ENCODE results near the gene SNX20. TPM values are rescaled to one million over a fixed set of nuclear protein-coding genes. Genes with fewer than 3 reads are reported as not detected.

Gene SNX20
- total and polyA plus RNA-seq, 2 experiments from 2014 or later, result not detected

GRCh38 chr16:50709061-50709684, 28.1 kb upstream of the SNX20 start:
- Mint-ChIP-seq H3K27ac (no peak overlapping the region), H3K4me1 (peaks cover 3% of the 10 kb centered on the region; the same call in 2 of the 3 replicates), H3K27me3 (ENCODE audit: insufficient read depth, low read depth, poor library complexity) (peaks cover 8% of the 10 kb centered on the region), H3K9me3 (peaks cover 15% of the 10 kb centered on the region), H3K4me3 (no peak overlapping the region), H3K36me3 (ENCODE audit: low read depth) (peaks cover 7% of the 10 kb centered on the region)
- H3K9me2 ChIP-seq (ENCODE audit: insufficient read depth), result no peaks in the 10 kb centered on the region
- no peaks in the 10 kb centered on the region for H3K4me1 ChIP-seq (ENCODE audit: insufficient read depth)
- H3K27me3 ChIP-seq (ENCODE audit: insufficient read depth), result no peaks in the 10 kb centered on the region
- H3K79me2 ChIP-seq (replicated peaks; ENCODE audit: insufficient read depth), result no peaks in the 10 kb centered on the region
- no peaks in the 10 kb centered on the region for H4K20me1 ChIP-seq (replicated peaks; ENCODE audit: insufficient read depth)
- no peak overlapping the region for H3K27ac ChIP-seq (ENCODE audit: low read depth)
- 0 out of 2 replicates have a peak, but pooled peaks cover 6% of the 10 kb centered on the region for H3K36me3 ChIP-seq (ENCODE audit: insufficient read depth)
- H3K4me2 ChIP-seq, result no peak overlapping the region
- ATAC-seq, result no peak
- H3F3A ChIP-seq (replicated peaks; ENCODE audit: low read depth), result no peaks in the 10 kb centered on the region
- no peak for TF ChIP-seq JUNB (IDR thresholded peaks at IDR 0.05; ENCODE audit: unreplicated experiment)
- TF ChIP-seq, protein P1, sequence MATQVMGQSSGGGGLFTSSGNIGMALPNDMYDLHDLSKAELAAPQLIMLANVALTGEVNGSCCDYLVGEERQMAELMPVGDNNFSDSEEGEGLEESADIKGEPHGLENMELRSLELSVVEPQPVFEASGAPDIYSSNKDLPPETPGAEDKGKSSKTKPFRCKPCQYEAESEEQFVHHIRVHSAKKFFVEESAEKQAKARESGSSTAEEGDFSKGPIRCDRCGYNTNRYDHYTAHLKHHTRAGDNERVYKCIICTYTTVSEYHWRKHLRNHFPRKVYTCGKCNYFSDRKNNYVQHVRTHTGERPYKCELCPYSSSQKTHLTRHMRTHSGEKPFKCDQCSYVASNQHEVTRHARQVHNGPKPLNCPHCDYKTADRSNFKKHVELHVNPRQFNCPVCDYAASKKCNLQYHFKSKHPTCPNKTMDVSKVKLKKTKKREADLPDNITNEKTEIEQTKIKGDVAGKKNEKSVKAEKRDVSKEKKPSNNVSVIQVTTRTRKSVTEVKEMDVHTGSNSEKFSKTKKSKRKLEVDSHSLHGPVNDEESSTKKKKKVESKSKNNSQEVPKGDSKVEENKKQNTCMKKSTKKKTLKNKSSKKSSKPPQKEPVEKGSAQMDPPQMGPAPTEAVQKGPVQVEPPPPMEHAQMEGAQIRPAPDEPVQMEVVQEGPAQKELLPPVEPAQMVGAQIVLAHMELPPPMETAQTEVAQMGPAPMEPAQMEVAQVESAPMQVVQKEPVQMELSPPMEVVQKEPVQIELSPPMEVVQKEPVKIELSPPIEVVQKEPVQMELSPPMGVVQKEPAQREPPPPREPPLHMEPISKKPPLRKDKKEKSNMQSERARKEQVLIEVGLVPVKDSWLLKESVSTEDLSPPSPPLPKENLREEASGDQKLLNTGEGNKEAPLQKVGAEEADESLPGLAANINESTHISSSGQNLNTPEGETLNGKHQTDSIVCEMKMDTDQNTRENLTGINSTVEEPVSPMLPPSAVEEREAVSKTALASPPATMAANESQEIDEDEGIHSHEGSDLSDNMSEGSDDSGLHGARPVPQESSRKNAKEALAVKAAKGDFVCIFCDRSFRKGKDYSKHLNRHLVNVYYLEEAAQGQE (IDR thresholded peaks at IDR 0.05; ENCODE audit: unreplicated experiment), result no peak
- TF ChIP-seq, protein P2, sequence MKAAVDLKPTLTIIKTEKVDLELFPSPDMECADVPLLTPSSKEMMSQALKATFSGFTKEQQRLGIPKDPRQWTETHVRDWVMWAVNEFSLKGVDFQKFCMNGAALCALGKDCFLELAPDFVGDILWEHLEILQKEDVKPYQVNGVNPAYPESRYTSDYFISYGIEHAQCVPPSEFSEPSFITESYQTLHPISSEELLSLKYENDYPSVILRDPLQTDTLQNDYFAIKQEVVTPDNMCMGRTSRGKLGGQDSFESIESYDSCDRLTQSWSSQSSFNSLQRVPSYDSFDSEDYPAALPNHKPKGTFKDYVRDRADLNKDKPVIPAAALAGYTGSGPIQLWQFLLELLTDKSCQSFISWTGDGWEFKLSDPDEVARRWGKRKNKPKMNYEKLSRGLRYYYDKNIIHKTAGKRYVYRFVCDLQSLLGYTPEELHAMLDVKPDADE (IDR thresholded peaks at IDR 0.05), result no peak
- TF ChIP-seq, protein P3, sequence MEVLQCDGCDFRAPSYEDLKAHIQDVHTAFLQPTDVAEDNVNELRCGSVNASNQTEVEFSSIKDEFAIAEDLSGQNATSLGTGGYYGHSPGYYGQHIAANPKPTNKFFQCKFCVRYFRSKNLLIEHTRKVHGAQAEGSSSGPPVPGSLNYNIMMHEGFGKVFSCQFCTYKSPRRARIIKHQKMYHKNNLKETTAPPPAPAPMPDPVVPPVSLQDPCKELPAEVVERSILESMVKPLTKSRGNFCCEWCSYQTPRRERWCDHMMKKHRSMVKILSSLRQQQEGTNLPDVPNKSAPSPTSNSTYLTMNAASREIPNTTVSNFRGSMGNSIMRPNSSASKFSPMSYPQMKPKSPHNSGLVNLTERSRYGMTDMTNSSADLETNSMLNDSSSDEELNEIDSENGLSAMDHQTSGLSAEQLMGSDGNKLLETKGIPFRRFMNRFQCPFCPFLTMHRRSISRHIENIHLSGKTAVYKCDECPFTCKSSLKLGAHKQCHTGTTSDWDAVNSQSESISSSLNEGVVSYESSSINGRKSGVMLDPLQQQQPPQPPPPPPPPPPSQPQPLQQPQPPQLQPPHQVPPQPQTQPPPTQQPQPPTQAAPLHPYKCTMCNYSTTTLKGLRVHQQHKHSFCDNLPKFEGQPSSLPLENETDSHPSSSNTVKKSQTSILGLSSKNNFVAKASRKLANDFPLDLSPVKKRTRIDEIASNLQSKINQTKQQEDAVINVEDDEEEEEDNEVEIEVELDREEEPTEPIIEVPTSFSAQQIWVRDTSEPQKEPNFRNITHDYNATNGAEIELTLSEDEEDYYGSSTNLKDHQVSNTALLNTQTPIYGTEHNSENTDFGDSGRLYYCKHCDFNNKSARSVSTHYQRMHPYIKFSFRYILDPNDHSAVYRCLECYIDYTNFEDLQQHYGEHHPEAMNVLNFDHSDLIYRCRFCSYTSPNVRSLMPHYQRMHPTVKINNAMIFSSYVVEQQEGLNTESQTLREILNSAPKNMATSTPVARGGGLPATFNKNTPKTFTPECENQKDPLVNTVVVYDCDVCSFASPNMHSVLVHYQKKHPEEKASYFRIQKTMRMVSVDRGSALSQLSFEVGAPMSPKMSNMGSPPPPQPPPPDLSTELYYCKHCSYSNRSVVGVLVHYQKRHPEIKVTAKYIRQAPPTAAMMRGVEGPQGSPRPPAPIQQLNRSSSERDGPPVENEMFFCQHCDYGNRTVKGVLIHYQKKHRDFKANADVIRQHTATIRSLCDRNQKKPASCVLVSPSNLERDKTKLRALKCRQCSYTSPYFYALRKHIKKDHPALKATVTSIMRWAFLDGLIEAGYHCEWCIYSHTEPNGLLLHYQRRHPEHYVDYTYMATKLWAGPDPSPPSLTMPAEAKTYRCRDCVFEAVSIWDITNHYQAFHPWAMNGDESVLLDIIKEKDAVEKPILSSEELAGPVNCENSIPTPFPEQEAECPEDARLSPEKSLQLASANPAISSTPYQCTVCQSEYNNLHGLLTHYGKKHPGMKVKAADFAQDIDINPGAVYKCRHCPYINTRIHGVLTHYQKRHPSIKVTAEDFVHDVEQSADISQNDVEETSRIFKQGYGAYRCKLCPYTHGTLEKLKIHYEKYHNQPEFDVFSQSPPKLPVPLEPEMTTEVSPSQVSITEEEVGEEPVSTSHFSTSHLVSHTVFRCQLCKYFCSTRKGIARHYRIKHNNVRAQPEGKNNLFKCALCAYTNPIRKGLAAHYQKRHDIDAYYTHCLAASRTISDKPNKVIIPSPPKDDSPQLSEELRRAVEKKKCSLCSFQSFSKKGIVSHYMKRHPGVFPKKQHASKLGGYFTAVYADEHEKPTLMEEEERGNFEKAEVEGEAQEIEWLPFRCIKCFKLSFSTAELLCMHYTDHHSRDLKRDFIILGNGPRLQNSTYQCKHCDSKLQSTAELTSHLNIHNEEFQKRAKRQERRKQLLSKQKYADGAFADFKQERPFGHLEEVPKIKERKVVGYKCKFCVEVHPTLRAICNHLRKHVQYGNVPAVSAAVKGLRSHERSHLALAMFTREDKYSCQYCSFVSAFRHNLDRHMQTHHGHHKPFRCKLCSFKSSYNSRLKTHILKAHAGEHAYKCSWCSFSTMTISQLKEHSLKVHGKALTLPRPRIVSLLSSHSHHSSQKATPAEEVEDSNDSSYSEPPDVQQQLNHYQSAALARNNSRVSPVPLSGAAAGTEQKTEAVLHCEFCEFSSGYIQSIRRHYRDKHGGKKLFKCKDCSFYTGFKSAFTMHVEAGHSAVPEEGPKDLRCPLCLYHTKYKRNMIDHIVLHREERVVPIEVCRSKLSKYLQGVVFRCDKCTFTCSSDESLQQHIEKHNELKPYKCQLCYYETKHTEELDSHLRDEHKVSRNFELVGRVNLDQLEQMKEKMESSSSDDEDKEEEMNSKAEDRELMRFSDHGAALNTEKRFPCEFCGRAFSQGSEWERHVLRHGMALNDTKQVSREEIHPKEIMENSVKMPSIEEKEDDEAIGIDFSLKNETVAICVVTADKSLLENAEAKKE (CRISPR knock-in tag; IDR thresholded peaks at IDR 0.05), result no peak
- no peak for TF ChIP-seq EZH2phosphoT487 (IDR thresholded peaks at IDR 0.05; ENCODE audit: unreplicated experiment)
- TF ChIP-seq ZNF114 (CRISPR knock-in tag; IDR thresholded peaks at IDR 0.05), result no peak
- no peak for TF ChIP-seq POLR2AphosphoS5 (IDR thresholded peaks at IDR 0.05; ENCODE audit: low read depth)
- no peak for TF ChIP-seq EZH2 (IDR thresholded peaks at IDR 0.05; ENCODE audit: low read depth, unreplicated experiment)
- DNase-seq (ENCODE audit: low spot score), result no peak
- H2AFZ ChIP-seq, result 0 out of 2 replicates have a peak overlapping the region, but pooled peaks have one; percentile 23
- no peak overlapping the region for H3K4me3 ChIP-seq

All from GM23338 (cell line).